Peyer's patch (tissue), 4 donors: ENCODE data around the gene WNT9B. TPM values are rescaled to one million over a fixed set of nuclear protein-coding genes. Genes with fewer than 3 reads are reported as not detected.

Experiments used
- DNase-seq, 3 donors: peaks; one replicate each; pipeline ENCODE4 v3.0.0-alpha.2; 2017 to 2019
- H3K27ac ChIP-seq, 4 donors: fragments of 200-600 bp; sonication (generic); one replicate each; pipeline ENCODE4 v1.5.1; 2016 to 2019
- H3K27me3 ChIP-seq, 2 donors: fragments of 200-600 bp; sonication (generic); one replicate each; pipeline ENCODE4 v1.5.1; 2019
- H3K36me3 ChIP-seq, 3 donors: fragments of 200-600 bp; sonication (generic); one replicate each; pipeline ENCODE4 v1.5.1; 2016 to 2019
- H3K4me1 ChIP-seq, 4 donors: fragments of 200-600 bp; sonication (generic); one replicate each; pipeline ENCODE4 v1.5.1; 2016 to 2019
- H3K4me3 ChIP-seq, 4 donors: fragments of 200-600 bp; sonication (generic); 1 replicate in 3 of 4; 2 replicates in 1 of 4; pipeline ENCODE4 v1.5.1; 2016 to 2019; ENCODE audit warnings: mild to moderate bottlenecking in 1 of 4
- H3K9me3 ChIP-seq, 4 donors: fragments of 200-600 bp; sonication (generic); one replicate each; pipeline ENCODE4 v1.5.1; 2016 to 2019; ENCODE audit warnings: mild to moderate bottlenecking in 1 of 4
- CTCF ChIP-seq, 6 experiments: fragments of 450-650 bp in 4 of 6; fragments of 200-600 bp in 2 of 6; sonication (generic) in 1 of 6; IDR thresholded peaks; one replicate each; pipeline ENCODE4 v1.5.1; 2017 to 2019; ENCODE audit warnings: antibody characterized with exemption in 6 of 6, mild to moderate bottlenecking in 3 of 6, moderate library complexity in 1 of 6
- POLR2A ChIP-seq, 2 donors: fragments of 450-650 bp; IDR thresholded peaks; one replicate each; pipeline ENCODE4 v1.5.1; 2017; ENCODE audit warnings: antibody characterized with exemption in 2 of 2, mild to moderate bottlenecking in 2 of 2, moderate library complexity in 2 of 2
- total RNA-seq, 4 donors: library from RNA; depleted of rRNA; stranded (reverse); fragments of >200 nt; gene quantifications; one replicate each; pipeline ENCODE4 v1.1.0, GENCODE V29; 2016

Gene WNT9B
- total RNA-seq, 4 donors from 2014 or later, result 0.67 TPM; not detected in 3

DNA sequence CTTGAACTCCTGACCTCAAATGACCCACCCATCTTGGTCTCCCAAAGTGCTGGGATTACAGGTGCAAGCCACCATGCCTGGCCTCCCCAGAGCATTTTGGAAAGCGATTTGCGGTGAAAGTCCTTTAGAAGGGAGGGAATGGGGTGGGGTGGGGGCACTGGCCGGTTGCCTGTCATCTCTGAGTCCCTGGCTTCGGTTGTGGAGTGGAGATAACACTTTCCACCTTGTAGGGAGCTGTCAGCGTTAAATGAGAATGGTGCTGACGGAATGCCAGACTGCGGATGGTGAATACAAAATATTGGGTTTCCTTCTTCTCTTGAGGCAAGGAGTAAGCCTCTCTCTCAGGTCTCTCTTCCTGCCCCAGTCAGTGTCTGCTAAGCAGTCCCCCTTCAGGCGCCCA is 27.7 kb upstream of the WNT9B start:
- no peak overlapping the region for H3K4me3 ChIP-seq
- no peak for TF ChIP-seq CTCF (IDR thresholded peaks at IDR 0.05)
- TF ChIP-seq POLR2A (IDR thresholded peaks at IDR 0.05), result no peak
- peaks cover 0 to 14% (median 12%) of the 10 kb centered on the region in 4 donors for H3K4me1 ChIP-seq
- peaks cover 0 to 29% of the 10 kb centered on the region in 2 donors for H3K27me3 ChIP-seq
- no peaks in the 10 kb centered on the region for H3K36me3 ChIP-seq
- no peak overlapping the region for H3K27ac ChIP-seq
- DNase-seq, result no peak
- H3K9me3 ChIP-seq, result no peaks in the 10 kb centered on the region

GRCh38 chr17:46826116-46826515 is 25.3 kb upstream of the WNT9B start:
- Histone ChIP-seq H3K9me3 (no peaks in the 10 kb centered on the region), H3K27me3 (peaks cover 0 to 10% of the 10 kb centered on the region in 2 donors), H3K27ac (no peak overlapping the region), H3K4me3 (no peak overlapping the region), H3K36me3 (no peaks in the 10 kb centered on the region), H3K4me1 (no peaks in the 10 kb centered on the region)
- no peak for DNase-seq
- no peak for TF ChIP-seq POLR2A (IDR thresholded peaks at IDR 0.05)
- no peak for TF ChIP-seq CTCF (IDR thresholded peaks at IDR 0.05)

- Histone ChIP-seq H3K36me3 (no peaks in the 10 kb centered on the region), H3K27ac (no peak overlapping the region), H3K27me3 (peaks cover 0 to 4% of the 10 kb centered on the region in 2 donors), H3K9me3 (no peaks in the 10 kb centered on the region), H3K4me3 (no peak overlapping the region), H3K4me1 (no peaks in the 10 kb centered on the region)
- no peak for DNase-seq
- TF ChIP-seq CTCF (IDR thresholded peaks at IDR 0.05), result no peak
- no peak for TF ChIP-seq POLR2A (IDR thresholded peaks at IDR 0.05)
Measured at GRCh38 chr17:46827274-46827673, 24.1 kb upstream of the WNT9B start.

DNA sequence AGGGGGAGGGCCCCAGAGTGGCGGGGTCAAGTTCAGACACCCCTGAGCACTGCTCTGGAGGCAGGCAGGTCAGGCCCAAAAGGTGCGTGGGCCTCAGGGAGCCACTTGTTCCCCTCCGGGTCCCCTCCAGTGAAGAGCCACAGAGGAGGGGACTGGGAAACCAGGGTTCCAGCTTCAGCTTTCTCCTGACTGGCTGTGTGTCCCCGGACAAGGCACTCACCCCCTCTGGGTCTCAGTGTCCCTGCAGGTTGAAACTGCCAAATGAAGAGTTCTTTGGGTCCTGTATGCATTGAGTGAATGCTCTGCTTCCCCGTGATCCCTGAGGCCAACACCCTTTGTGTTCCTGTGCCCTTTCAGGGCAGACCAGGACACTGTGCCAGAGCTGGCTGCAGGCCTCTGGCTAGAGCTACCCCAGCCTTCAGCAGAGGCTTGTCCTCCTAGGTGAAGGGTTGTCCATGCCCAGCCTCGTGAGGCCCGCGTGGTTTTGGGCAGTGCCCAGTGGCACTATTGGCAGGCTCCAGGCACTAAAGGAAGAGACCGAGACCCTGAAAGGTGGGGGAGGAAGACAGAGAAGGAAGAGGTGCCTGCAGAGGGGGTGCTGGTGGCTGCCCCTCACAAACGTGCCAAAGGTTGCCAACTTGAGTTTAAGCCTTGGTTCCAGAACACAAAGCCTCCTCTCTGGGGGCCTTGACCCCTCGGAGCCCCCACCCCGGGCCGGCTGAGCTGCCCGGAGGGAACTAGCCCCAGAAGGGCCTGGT is 19.6 kb upstream of the WNT9B start:
- Histone ChIP-seq H3K4me3 (no peak overlapping the region), H3K4me1 (no peaks in the 10 kb centered on the region), H3K36me3 (no peaks in the 10 kb centered on the region), H3K27ac (no peak overlapping the region), H3K27me3 (no peaks in the 10 kb centered on the region), H3K9me3 (no peaks in the 10 kb centered on the region)
- no peak for DNase-seq
- TF ChIP-seq POLR2A (IDR thresholded peaks at IDR 0.05) (no peak), CTCF (IDR thresholded peaks at IDR 0.05) (no peak)

GRCh38 chr17:46832331-46832821 is 19.0 kb upstream of the WNT9B start:
- H3K36me3 ChIP-seq, result no peaks in the 10 kb centered on the region
- H3K9me3 ChIP-seq, result no peaks in the 10 kb centered on the region
- H3K4me3 ChIP-seq, result no peak overlapping the region
- no peaks in the 10 kb centered on the region for H3K4me1 ChIP-seq
- H3K27me3 ChIP-seq, result no peaks in the 10 kb centered on the region
- TF ChIP-seq POLR2A (IDR thresholded peaks at IDR 0.05), result no peak
- no peak for TF ChIP-seq CTCF (IDR thresholded peaks at IDR 0.05)
- no peak for DNase-seq
- no peak overlapping the region for H3K27ac ChIP-seq
